ENCODE measurements around the gene MRAP.
"Not testable (repeated sequence)": the region's sequence is repeated elsewhere in the genome, so short reads cannot be mapped to it uniquely, and the experiment has no call there.

Gene MRAP

GRCh38 chr21:32307706-32308105 lies 9.1 kb downstream of the MRAP start:
- no peak overlapping the region for H3K4me3 ChIP-seq (ENCODE audit: low read depth, low read length)
- no peak for TF ChIP-seq CTCF (IDR thresholded peaks at IDR 0.05; ENCODE audit: borderline replicate concordance, insufficient read depth, low read depth, low read length)

- no peak for TF ChIP-seq CTCF (IDR thresholded peaks at IDR 0.05; ENCODE audit: borderline replicate concordance, insufficient read depth, low read depth, low read length)
- no peak overlapping the region for H3K4me3 ChIP-seq (ENCODE audit: low read depth, low read length)
Observed at GRCh38 chr21:32308696-32309095, 10.0 kb downstream of the MRAP start.

- H3K4me3 ChIP-seq (ENCODE audit: low read depth, low read length): no peak overlapping the region
- no peak for TF ChIP-seq CTCF (IDR thresholded peaks at IDR 0.05; ENCODE audit: borderline replicate concordance, insufficient read depth, low read depth, low read length)
Observed at GRCh38 chr21:32309906-32310460, 11.3 kb downstream of the MRAP start.

- H3K4me3 ChIP-seq (ENCODE audit: low read depth, low read length): not testable (repeated sequence)
Observed at GRCh38 chr21:32310976-32311375, 12.3 kb downstream of the MRAP start.

GRCh38 chr21:32311621-32312020 lies 13.0 kb downstream of the MRAP start:
- no peak overlapping the region for H3K4me3 ChIP-seq (ENCODE audit: low read depth, low read length)
- TF ChIP-seq CTCF (IDR thresholded peaks at IDR 0.05; ENCODE audit: borderline replicate concordance, insufficient read depth, low read depth, low read length): no peak

GRCh38 chr21:32312326-32312725 lies 13.7 kb downstream of the MRAP start:
- H3K4me3 ChIP-seq (ENCODE audit: low read depth, low read length): no peak overlapping the region
- no peak for TF ChIP-seq CTCF (IDR thresholded peaks at IDR 0.05; ENCODE audit: borderline replicate concordance, insufficient read depth, low read depth, low read length)

GRCh38 chr21:32312976-32313375 lies 14.3 kb downstream of the MRAP start:
- no peak overlapping the region for H3K4me3 ChIP-seq (ENCODE audit: low read depth, low read length)
- TF ChIP-seq CTCF (IDR thresholded peaks at IDR 0.05; ENCODE audit: borderline replicate concordance, insufficient read depth, low read depth, low read length): no peak

- no peak for TF ChIP-seq CTCF (IDR thresholded peaks at IDR 0.05; ENCODE audit: borderline replicate concordance, insufficient read depth, low read depth, low read length)
- no peak overlapping the region for H3K4me3 ChIP-seq (ENCODE audit: low read depth, low read length)
Observed at GRCh38 chr21:32314806-32315205, 16.2 kb downstream of the MRAP start.
